Fibroblast of gingiva (primary cell): ENCODE results near the gene FOXK1.

Source experiments
- DNase-seq: peaks from one replicate; pipeline ENCODE4 v3.0.0-alpha.2; 2011; ENCODE audit warnings: low read depth

Gene FOXK1

DNA sequence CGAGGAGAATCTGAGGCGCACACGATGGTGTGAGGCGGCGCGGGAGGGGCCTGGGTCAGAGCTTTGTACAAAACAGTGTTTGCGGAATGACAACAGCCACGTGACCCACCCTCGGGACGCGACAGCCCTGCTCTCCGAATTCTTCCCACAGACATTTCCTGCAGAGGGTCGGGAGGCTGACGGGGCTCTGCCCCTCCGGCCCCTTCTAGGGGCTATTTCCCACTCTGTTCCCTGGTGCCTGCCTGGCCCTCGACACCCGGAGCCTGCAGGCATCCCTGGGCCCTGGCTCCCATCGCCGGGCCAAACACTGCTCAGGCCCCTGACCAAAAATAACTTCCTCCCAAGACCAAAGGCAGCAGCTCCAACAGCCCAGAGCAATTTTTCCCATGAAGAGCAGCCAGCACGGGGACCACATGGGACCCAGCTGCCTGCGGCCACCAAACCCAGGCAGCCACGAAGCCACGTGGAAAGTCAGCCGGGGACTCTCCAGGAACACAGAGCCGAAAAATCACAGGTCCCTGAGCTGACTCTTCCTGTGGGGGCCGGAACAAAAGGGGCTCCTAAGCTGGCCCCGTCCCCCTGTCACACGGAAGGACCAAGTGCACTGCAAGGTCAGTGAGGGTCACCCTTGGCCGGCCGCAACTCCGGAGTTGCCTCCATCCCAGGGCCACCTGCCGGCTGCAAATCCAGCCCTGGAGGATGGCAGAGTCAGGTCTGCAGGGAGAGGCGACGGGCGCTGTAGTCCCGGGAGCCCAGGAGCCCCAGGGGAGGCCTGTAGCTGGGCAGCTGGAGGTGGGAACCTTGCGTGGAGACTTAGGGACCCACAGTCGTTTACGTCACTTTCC is 137.7 kb downstream of the FOXK1 start:
- no peak for DNase-seq

DNA sequence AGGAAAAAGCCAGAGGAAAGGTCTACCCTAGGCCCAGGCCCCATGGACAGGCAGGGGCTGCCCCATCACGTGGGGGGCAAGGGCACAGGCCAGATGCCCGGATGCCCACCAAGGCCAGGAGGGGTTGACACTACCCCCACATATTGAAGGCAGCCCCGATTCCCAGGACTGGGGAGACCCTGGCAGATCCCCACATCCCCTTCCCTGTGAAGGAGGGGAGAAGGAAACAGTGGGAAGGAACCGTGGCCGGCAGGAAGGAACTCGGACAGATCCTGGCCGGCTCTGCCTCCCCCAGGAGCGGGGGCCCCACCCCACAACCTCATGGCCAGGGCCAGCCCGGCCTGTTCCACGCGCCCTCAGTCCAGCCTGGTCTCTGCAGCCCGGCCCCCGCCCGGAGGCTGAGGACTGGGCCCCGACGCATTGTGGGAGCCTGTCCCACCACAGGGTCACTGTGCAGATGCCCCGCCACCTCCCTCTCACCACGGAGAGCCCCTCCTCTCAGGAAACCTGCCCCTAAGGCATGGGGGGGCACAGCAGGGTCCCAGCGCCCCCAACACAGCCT is 138.4 kb downstream of the FOXK1 start:
- DNase-seq: no peak
